ENCODE data around the gene SHISAL2A. TPM values are rescaled to one million over a fixed set of nuclear protein-coding genes. Genes with fewer than 3 reads are reported as not detected.

The SHISAL2A gene
- total and polyA plus RNA-seq, 2 of the 13 experiments (the other 11 are each of a cell fraction or from before 2014, with no cell fraction given) = not detected

GRCh38 chr1:52686830-52687229 is 53.9 kb downstream of the SHISAL2A start:
- Histone ChIP-seq H2AFZ (ENCODE audit: low read length) (no peak overlapping the region), H3K4me3 (replicated peaks in 1 of 3; ENCODE audit: insufficient read depth in 1 of 3, low read depth in 2 of 3, low read length in 3 of 3) (no peak overlapping the region), H3K27ac (ENCODE audit: extremely low read length, insufficient read depth, low read length) (no peak overlapping the region), H3K4me2 (ENCODE audit: low read depth, low read length) (no peak overlapping the region), H4K20me1 (ENCODE audit: insufficient read depth, low read length) (no peaks in the 10 kb centered on the region), H3K9me3 (ENCODE audit: low read length) (no peaks in the 10 kb centered on the region), H3K27me3 (ENCODE audit: control insufficient read depth in 1 of 2, insufficient read depth in 2 of 2, low read length in 2 of 2) (no peaks in the 10 kb centered on the region), H3K9ac (ENCODE audit: insufficient read depth, low read depth, low read length) (no peak overlapping the region), H3K79me2 (ENCODE audit: insufficient read depth, low read length) (no peaks in the 10 kb centered on the region), H3K4me1 (ENCODE audit: insufficient read depth, low read length) (no peaks in the 10 kb centered on the region), H3K36me3 (replicated peaks in 1 of 2; ENCODE audit: control insufficient read depth in 1 of 2, insufficient read depth in 2 of 2, low read length in 2 of 2) (peaks cover 16 to 52% of the 10 kb centered on the region in 2 experiments)
- POLR2A ChIA-PET = interaction anchor here (1.0 to 2.8 kb wide), 2 partner anchors 11 to 95 kb away, joined by 3 to 8 read pairs; partner anchors contain the start of gene COA7
- no peak for DNase-seq (ENCODE audit: low spot score)
- 96% methylated on average over 5 of the region's 5 CpGs for WGBS (ENCODE audit: low lambda C conversion rate)
- intact Hi-C loops (cut with micrococcal nuclease; ENCODE audit: unreplicated experiment) (loop anchor here (2.0 to 10.0 kb wide), 2 partner anchors 134 to 282 kb away; partner anchors contain the start of genes ORC1, PRPF38A and TUT4), in situ Hi-C loops (cut with HindIII; ENCODE audit: extremely low pct_ligation_motif_present, low pct_unique_long_range_greater_than_20kb) (no loop called here)
- ATAC-seq = no peak
- FAIRE-seq = no peak
- CTCF ChIA-PET (ENCODE audit: low intra/inter-chr PET ratio, low total read pairs) = no interaction called here
- no peak for TF ChIP-seq GABPB1 (CRISPR knock-in tag; IDR thresholded peaks at IDR 0.05)
- TF ChIP-seq NFE2L2 (IDR thresholded peaks at IDR 0.05; ENCODE audit: low read length) = no peak
- no peak for TF ChIP-seq SRF (IDR thresholded peaks at IDR 0.05; ENCODE audit: low read depth, low read length)
- TF ChIP-seq MXI1 (IDR thresholded peaks at IDR 0.05; ENCODE audit: borderline replicate concordance, low read depth, low read length) = no peak
- no peak for TF ChIP-seq ZNF264 (CRISPR knock-in tag; IDR thresholded peaks at IDR 0.05)
- no peak for TF ChIP-seq TMF1 (CRISPR knock-in tag; IDR thresholded peaks at IDR 0.05; ENCODE audit: low read depth)
- no peak for TF ChIP-seq CREM (IDR thresholded peaks at IDR 0.05)
- no peak for TF ChIP-seq CREM (CRISPR knock-in tag; IDR thresholded peaks at IDR 0.05)
- TF ChIP-seq NFIB (CRISPR knock-in tag; IDR thresholded peaks at IDR 0.05; ENCODE audit: borderline replicate concordance) = no peak
- no peak for TF ChIP-seq ZNF7 (CRISPR knock-in tag; IDR thresholded peaks at IDR 0.05)
- no peak for TF ChIP-seq NFIC (IDR thresholded peaks at IDR 0.05; ENCODE audit: low read length)
- TF ChIP-seq, protein P1, sequence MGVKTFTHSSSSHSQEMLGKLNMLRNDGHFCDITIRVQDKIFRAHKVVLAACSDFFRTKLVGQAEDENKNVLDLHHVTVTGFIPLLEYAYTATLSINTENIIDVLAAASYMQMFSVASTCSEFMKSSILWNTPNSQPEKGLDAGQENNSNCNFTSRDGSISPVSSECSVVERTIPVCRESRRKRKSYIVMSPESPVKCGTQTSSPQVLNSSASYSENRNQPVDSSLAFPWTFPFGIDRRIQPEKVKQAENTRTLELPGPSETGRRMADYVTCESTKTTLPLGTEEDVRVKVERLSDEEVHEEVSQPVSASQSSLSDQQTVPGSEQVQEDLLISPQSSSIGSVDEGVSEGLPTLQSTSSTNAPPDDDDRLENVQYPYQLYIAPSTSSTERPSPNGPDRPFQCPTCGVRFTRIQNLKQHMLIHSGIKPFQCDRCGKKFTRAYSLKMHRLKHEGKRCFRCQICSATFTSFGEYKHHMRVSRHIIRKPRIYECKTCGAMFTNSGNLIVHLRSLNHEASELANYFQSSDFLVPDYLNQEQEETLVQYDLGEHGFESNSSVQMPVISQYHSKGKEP (CRISPR knock-in tag; IDR thresholded peaks at IDR 0.05) = no peak
- TF ChIP-seq, protein P2, sequence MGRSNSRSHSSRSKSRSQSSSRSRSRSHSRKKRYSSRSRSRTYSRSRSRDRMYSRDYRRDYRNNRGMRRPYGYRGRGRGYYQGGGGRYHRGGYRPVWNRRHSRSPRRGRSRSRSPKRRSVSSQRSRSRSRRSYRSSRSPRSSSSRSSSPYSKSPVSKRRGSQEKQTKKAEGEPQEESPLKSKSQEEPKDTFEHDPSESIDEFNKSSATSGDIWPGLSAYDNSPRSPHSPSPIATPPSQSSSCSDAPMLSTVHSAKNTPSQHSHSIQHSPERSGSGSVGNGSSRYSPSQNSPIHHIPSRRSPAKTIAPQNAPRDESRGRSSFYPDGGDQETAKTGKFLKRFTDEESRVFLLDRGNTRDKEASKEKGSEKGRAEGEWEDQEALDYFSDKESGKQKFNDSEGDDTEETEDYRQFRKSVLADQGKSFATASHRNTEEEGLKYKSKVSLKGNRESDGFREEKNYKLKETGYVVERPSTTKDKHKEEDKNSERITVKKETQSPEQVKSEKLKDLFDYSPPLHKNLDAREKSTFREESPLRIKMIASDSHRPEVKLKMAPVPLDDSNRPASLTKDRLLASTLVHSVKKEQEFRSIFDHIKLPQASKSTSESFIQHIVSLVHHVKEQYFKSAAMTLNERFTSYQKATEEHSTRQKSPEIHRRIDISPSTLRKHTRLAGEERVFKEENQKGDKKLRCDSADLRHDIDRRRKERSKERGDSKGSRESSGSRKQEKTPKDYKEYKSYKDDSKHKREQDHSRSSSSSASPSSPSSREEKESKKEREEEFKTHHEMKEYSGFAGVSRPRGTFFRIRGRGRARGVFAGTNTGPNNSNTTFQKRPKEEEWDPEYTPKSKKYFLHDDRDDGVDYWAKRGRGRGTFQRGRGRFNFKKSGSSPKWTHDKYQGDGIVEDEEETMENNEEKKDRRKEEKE (IDR thresholded peaks at IDR 0.05) = no peak
- no peak for TF ChIP-seq HES4 (CRISPR knock-in tag; IDR thresholded peaks at IDR 0.05; ENCODE audit: borderline replicate concordance)
- no peak for TF ChIP-seq ZFP82 (CRISPR knock-in tag; IDR thresholded peaks at IDR 0.05; ENCODE audit: borderline replicate concordance)
- TF ChIP-seq ZNF720 (CRISPR knock-in tag; IDR thresholded peaks at IDR 0.05) = no peak
- BruUV-seq (replicated peaks) = no TSS peak

All from HepG2 (cell line).